GM12875 (cell line): ENCODE measurements around the gene DYRK3.

Source experiments
- H3K4me3 ChIP-seq: one replicate; pipeline ENCODE4 v1.5.1; 2011; ENCODE audit warnings: low read depth, low read length, control low read depth
- TF ChIP-seq, protein P1 (sequence below): IDR thresholded peaks from 2 replicates; pipeline ENCODE4 v1.5.1; 2011; ENCODE audit warnings: low read depth, mild to moderate bottlenecking, control low read depth, inconsistent platforms, low read length, moderate library complexity, borderline replicate concordance; ENCODE audit not compliant: insufficient read depth

Gene DYRK3

GRCh38 chr1:206654828-206655227 is 19.5 kb downstream of the DYRK3 start:
- H3K4me3 ChIP-seq, result no peak overlapping the region
- TF ChIP-seq, protein P1, sequence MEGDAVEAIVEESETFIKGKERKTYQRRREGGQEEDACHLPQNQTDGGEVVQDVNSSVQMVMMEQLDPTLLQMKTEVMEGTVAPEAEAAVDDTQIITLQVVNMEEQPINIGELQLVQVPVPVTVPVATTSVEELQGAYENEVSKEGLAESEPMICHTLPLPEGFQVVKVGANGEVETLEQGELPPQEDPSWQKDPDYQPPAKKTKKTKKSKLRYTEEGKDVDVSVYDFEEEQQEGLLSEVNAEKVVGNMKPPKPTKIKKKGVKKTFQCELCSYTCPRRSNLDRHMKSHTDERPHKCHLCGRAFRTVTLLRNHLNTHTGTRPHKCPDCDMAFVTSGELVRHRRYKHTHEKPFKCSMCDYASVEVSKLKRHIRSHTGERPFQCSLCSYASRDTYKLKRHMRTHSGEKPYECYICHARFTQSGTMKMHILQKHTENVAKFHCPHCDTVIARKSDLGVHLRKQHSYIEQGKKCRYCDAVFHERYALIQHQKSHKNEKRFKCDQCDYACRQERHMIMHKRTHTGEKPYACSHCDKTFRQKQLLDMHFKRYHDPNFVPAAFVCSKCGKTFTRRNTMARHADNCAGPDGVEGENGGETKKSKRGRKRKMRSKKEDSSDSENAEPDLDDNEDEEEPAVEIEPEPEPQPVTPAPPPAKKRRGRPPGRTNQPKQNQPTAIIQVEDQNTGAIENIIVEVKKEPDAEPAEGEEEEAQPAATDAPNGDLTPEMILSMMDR, result no peak

- H3K4me3 ChIP-seq, result no peak overlapping the region
- TF ChIP-seq, protein P1, result no peak
These were observed 20.1 kb downstream of the DYRK3 start for GRCh38 chr1:206655471-206655882.

GRCh38 chr1:206656936-206657335 is 21.6 kb downstream of the DYRK3 start:
- no peak overlapping the region for H3K4me3 ChIP-seq
- TF ChIP-seq, protein P1, result no peak

DNA sequence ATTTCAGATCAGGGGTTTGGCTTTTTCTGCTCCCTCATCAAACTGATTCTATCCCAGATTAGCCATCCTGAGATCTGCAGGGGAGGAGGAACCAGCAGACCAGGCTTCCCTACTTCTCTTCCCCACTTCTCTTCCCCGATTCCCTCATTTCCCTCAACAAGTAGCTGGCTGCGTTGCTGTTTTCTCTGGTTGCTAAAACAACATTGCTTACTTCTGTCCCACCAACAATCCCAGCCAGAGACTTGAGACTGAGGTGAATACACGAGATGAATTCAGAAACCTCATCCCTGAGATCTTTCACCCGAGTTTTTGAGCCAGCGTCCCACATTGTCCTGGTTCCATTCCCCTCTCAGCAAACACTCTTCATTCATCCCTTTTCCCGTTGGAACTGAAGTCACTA is 22.4 kb downstream of the DYRK3 start:
- H3K4me3 ChIP-seq, result no peak overlapping the region

DNA sequence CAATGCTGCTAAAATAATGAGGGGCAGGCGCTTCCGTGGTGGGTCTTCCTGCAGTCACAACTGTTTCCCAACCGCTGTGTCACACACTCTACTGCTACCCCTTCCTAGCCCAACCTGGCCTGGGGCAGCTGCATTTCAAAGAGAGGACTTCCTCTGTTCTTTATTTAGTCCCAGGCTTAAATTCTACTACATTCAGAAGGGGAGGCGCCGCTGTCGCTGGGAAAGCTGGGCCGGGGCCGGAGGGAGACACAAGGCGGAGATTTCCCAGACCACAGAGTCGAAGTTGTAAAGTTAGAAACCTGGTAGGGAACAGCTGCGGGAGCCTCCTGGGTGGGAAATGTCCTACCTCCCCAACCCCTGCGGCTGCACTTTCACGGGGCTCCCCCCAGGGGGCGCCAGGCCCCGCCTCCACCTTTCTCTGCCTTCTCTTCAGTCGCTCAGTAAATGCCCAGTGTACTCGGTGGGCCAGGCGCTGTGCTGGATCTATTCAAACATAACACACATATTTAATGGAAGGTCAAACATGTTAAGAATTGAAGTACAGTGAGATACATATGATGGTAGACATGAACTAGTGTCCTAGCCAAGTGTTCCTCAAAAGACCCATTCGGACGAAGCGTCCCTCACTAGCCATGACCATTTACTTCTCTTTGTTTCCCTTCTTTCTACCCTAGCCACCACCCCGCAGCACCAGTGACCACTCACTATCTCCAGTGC is 23.1 kb downstream of the DYRK3 start:
- H3K4me3 ChIP-seq, result peak overlapping the region; percentile 28
- TF ChIP-seq, protein P1, result peak; percentile 98

More for the DNA sequence above, 22.4 kb downstream of the DYRK3 start:
- TF ChIP-seq, protein P1, result no peak

GRCh38 chr1:206658981-206659273 is 23.6 kb downstream of the DYRK3 start:
- H3K4me3 ChIP-seq, result no peak overlapping the region

DNA sequence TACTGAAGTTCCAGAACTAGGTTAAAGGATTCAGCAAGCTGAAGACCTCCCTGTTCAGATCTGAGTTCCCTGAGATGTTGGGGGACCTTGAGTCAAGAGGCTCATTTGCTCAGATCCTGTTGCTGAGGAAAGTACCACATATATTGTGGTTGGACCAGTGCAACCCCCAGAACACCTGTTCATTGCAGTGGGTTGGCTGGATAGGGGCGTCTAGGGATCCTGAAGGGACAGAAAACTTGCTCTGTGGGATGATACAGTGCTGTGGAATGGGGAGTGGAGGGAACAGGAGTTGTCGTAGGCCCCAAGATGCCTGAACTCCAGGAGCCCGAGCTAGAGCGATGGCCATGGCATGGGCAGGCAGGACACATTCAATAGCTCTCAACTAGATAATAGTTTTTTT is 24.8 kb downstream of the DYRK3 start:
- TF ChIP-seq, protein P1, result no peak
- no peak overlapping the region for H3K4me3 ChIP-seq

More at GRCh38 chr1:206658981-206659273, 23.6 kb downstream of the DYRK3 start:
- TF ChIP-seq, protein P1, result no peak
